Measurements from ENCODE around the gene MMP3.
A peak's percentile ranks its signal among the peaks of the same experiment; 100 is the strongest.
"Not testable (repeated sequence)": the region's sequence is repeated elsewhere in the genome, so short reads cannot be mapped to it uniquely, and the experiment has no call there.

The MMP3 gene

GRCh38 chr11:102843489-102843888, at the start of gene MMP3:
MMP3 (minus strand) TSS chr11:102843609; CDS start chr11:102843546, 63 bp downstream.
- DNase-seq (ENCODE audit: low read depth): no peak

DNA sequence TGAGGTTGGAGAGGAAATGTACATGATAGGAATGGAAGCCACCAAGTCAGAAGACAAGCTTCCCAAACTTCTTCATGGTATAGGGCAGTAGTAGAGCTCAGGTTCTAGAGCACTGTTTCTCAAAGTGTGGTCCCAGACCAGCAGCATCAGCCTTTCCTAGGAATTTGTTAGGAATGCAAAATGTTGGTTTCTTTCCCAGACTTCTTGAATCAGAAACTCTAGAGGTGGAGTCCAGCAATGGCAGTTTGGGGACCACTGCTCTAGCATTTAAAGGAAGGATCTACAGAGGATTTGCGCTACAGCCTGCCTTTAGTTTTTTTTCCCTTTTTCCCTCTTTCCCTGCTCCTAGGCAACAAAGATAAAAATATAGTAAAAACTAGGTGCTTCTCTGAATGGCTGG, 48.3 kb upstream of the MMP3 start:
- DNase-seq (ENCODE audit: low read depth): no peak

DNA sequence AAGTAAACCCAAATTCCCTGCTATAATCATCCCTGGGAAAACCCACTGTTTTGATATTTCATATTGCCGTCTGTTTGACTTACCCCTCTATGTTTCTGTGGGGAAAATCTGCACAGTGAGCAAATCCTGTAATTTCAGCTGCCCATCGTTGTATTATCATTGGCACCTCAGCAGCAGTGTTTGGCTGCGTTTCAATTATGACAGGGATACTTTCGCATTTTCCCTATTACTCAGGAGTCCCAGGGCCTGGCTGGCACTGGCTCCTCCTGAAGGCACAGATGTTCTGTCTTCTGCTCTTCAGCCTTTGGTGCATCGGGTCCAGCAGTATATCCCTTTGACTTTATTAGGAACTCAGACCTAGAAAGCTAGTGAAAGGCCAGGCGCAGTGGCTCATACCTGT, 43.6 kb upstream of the MMP3 start:
- DNase-seq (ENCODE audit: low read depth): peak; percentile 30

DNA sequence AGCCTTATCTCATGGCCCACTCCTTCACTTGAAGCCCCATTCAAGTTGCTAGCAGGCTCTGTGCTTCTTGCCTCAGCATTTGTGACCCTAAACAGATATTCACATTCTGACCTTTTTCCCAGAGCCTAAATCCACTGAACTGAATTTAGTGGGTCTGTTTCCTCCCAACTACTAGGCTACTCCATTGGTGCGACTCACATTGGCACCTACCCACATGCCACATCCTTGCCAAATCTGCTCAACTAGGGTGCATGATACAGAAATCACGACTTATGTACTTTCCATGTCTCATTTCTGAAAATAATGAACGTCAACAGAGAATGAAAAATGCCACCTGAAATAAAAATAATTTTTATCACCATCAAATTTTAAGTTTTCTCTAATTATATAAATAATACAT, 39.7 kb upstream of the MMP3 start:
- DNase-seq (ENCODE audit: low read depth): no peak

DNA sequence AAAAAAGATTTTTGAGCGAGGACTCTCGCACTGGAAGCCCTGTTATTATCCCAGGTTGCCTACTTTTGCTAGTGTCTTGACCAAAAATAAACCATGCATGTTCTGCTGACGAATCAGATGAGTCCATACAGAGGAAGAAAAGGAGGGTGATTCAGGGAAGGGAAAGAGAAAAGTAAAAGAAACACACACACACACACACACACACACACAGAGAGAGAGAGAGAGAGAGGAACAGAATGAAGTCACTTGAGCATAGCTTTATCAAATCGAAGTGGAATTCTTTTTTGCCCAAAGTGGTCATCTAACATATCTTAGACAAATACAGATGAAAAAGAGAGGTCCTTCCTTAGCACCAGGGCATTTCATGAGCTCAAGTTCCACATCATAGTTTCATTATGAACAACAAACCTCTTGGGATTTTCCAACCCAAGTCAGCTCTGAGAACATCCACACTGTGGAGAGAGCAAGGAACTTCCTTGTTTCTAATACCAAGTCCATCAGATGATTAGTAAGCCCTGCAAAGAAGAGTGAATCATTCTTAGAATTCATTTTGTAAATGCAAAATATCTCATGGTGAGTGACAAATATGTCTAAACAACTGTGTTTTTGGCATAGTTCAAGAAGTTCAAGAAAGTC, 39.1 kb upstream of the MMP3 start:
- peak; percentile 20 for DNase-seq (ENCODE audit: low read depth)

- no peak for DNase-seq (ENCODE audit: low read depth)
Measured at GRCh38 chr11:102879801-102880200, 36.4 kb upstream of the MMP3 start.

DNA sequence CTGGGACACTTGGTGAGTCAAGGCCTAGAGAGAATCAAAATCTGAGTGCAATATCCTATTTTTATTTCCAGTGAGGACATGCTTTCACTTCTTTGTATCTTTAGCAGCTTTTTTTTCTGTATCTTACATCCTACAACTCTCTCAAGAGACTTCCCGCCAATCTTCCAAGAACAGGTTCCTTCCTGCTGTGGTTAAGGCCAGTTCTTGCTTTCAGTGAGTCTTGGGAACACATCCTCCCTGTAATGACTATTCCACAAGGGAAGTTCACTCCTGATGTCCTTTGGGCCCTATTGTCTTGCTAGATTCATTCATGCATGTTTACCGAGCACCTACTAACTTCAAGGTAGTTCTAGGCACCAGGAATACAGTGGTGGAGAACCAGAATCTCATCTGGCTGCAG, 35.2 kb upstream of the MMP3 start:
- no peak for DNase-seq (ENCODE audit: low read depth)

DNA sequence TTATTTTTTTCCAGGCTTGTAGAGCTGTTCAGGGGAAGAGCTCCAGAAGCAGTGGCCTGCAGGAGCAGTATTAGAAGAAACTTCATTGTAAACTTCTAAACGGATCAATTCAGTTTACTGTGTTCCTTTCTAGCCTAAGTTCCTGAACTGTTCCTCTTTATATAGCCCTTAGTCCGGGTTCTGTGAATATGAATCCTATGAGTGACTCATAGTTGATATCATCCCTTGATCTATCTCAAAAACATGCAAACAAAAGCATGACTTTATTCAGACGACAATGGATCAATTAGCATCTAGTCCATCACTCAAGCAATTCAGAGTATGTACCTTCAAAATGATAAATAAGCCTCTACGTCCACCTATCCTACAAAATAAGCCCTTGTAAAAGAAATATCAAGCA, 31.4 kb upstream of the MMP3 start, which contains the start of gene MMP12:
MMP12 (minus strand) TSS at position 131 of the 400 bp plus-strand sequence; CDS start at position 86, 45 bp downstream.
- no peak for DNase-seq (ENCODE audit: low read depth)

GRCh38 chr11:102869354-102869964, 26.1 kb upstream of the MMP3 start:
- not testable (repeated sequence) for DNase-seq (ENCODE audit: low read depth)

DNA sequence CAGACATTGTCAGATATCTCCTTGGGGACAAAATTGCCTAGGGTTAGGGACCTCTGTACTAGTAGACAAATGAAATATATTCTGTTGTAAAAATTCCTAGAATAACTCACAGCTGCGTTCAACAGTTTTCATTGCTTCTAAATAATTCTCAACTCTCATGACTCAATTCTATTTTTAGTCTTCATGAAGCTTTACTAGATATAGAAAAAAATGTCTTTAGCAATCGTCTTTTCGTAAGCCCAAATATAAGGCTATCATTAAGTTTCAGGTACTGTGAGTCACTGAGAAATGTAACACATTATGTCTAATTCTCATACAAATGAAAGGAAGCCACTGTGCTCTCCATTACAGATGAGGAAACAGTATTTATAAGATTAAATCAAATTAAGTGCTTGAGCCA, 24.9 kb upstream of the MMP3 start:
- no peak for DNase-seq (ENCODE audit: low read depth)

DNA sequence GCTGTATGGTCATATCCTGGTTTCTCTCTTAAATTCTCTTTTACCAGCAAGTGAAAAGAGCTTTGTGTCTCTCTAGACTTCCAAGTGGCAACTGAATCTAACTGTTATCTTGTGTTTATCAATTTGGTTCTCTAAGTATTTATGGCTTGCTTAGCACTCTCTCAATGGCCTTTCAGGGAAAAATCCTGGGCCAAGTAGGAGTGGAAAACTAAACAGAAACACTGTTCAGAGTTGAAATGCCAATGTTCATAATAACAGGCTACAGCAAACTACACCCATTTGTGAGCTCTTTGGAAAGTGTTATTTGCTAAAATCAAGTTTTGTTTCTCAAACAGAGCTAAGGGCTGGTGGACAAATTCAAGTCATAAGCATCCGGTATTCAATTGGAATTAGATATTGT, 21.3 kb upstream of the MMP3 start:
- DNase-seq (ENCODE audit: low read depth): no peak

DNA sequence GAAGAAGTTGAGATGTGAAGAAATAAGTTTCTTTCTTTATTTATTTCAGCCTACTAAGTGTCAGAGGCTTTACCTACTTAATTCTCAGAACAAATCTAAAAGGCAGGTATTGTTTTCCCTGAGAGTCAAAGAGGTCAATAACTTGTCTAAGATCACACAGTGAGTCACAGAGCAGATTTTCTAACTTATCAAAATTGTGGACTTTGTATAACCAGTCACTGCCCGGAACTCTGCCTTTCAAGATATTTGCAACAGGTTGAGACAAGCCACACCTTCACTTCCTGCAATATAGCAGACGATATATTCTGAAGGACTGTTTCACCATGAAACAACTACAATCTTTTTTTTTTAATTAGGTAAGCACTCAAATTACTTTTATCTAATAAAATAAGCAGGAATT, 10.5 kb upstream of the MMP3 start:
- DNase-seq (ENCODE audit: low read depth): no peak

DNA sequence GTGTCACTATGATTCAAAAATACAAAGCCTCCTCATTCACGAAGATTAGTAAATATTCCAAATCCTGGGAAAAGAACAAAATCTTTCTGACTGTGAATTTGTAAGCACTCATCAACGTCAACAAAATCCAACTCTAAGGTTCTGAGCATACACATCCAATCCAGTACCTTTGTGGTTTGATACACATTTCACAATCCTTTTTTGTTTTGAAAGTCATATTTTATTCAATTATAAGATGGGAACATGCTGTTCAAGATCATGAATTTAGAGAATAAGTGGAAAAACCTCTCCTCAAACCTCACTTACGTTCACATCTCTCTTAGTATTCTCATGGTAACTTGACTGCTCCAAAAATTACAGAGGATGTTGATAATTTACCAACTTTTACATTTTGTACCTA, 9.6 kb upstream of the MMP3 start:
- DNase-seq (ENCODE audit: low read depth): no peak

DNA sequence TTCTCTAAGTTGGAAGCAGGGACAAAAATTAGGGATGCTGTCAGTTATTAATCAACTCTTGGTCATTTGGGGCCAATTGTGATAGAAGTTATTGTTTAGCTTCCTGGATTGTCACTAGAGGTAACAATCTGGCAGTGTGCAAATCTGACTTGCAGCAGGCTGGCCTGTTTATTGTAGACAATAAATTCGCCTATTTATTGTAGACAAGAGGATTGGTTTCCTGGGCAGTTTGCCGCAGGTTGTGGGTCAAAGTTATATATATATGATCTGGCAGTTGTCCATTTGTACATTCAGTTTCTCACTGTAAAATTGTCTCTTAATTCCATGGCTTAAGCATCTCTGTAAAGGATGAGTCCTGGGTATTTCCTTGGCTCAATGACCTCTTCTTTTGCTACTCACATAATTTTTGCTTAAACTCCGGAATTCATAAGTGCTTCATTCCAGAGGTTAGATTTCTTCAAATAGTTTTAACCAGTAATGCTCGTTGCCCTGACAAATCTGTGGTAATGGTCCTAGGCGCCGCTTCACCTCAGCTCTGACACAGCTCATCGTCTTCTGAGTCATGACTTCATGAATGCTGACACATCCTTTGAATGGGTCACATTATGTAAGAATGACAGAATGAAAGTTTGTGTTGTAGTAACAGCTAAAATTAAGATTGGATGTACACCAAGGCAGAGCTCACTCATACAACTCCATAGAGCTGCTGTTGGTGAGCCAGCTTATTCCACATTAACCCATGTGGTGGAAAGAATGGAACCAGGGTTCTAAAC, 7.8 kb upstream of the MMP3 start:
- no peak for DNase-seq (ENCODE audit: low read depth)

- no peak for DNase-seq (ENCODE audit: low read depth)
Measured at GRCh38 chr11:102849311-102849710, 5.9 kb upstream of the MMP3 start.

DNA sequence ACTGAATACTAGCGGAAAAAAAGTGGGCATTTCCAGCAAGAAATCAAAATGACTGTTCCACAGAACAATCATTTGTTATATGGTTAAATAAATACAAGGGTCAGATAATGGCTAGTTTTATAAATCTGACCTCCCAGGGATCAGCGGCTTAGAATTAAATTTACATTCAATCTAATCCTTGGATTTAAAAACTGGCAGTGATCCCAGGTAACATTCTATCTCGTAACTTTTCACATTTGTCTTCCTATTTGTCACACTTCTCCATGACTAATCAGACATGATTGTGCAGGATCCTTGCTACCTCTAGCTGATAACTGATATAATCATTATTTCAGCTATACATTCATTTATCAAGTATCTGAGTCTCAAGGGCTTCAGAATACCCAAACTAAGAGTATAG, 2.9 kb upstream of the MMP3 start:
- no peak for DNase-seq (ENCODE audit: low read depth)

DNA sequence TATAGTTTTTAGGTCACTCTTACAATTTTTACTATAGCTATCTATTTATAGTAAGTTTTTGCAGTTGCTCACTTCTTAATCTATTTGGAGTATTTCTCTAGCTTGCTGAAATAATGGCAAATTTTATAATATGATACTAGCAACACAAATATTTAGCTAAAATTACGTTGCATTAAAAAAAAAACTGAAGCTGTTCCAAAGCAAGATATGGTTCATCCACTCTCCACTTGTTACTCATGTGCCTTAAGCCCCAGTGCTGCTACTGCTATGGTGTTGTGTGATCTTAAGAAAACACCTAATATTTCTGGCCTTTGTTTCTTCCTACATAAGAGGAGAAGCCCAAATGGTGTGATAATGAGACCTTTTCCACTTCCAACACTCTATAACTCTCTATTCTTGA, 479 bp downstream of the MMP3 start:
- no peak for DNase-seq (ENCODE audit: low read depth)

- no peak for DNase-seq (ENCODE audit: low read depth)
Measured at GRCh38 chr11:102840018-102840417, 3.4 kb downstream of the MMP3 start.

DNA sequence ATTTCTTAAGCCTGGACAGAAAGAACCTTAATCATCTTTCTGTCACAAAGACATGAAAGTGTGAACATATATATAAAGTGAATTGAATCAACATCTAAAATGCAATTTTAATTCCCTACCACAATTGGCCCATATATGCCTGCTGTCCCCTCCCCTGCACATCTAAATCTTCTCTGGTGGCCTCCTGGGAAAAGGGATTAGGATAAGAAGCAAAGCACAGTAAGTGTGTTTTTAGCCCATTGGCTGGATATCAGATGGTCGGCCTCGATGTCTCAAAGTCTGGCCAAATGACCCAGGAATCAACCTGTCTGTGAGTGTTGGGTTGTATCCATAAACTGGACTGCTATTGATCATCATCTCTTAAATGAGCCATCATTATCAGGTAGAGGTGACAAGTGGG, 5.8 kb downstream of the MMP3 start:
- no peak for DNase-seq (ENCODE audit: low read depth)

GRCh38 chr11:102837156-102837555, 6.3 kb downstream of the MMP3 start:
- no peak for DNase-seq (ENCODE audit: low read depth)

DNA sequence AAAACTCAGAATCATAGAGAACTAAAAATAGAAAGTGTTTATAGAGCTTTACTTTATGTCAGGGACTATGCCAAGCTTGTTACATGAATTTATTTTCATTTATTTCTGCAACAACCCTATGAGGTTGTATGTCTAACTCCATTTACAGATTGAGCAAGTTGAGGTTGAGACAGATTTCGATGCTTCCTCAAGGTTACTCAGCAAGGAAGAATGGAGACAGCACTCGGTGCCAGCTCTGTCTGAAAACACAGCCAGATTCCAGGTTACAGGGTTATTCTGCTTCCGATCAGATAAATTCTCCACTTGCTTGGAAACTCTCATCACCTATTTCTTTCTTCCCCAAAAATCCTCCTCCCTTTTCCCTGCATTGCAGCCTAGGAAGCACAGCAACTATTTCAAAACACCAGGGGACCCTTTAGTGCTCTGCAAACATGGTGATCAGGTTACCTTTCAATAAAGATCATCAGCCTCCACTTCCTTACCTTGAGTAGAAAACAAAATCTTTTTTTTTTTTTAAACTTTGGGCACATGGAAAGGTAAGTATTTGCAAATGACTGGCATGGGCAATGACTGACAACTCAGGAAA, 7.0 kb downstream of the MMP3 start:
- no peak for DNase-seq (ENCODE audit: low read depth)

- DNase-seq (ENCODE audit: low read depth): no peak
Measured at GRCh38 chr11:102833731-102834130, 9.7 kb downstream of the MMP3 start.

DNA sequence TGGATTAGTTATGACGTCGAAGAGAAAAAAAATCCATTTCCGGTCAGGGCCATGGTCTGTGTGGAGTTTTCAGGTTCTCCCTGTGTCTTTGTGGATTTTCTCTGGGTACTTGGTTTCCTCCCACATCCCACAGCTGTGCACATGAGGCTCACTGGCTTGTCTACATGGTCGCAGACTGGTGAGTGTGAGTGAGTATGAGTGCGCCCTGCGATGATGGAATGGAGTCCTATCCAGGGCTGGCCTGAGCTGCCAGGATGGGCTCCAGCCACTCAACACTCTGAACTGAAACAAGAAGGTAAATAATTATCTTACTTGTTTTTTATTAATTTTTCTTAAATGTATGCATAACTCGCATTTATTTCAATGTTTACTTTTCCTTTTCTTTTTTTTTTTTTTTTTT, 10.8 kb downstream of the MMP3 start:
- no peak for DNase-seq (ENCODE audit: low read depth)
